BJ (cell line): ENCODE results near the gene KIAA0319L. TPM values are rescaled to one million over a fixed set of nuclear protein-coding genes. Genes with fewer than 3 reads are reported as not detected.

ENCODE experiments used
- CTCF ChIA-PET: fragments of 350-600 bp; formaldehyde crosslinking; extraction: SDS; loops from one replicate; lab custom pipeline; 2021; ENCODE audit warnings: antibody characterized with exemption, inconsistent platforms; lab: Yijun Ruan, JAX
- POLR2A ChIA-PET: fragments of 300-600 bp; sonication (Branson Sonifier 250); formaldehyde crosslinking; extraction: SDS; loops from one replicate; lab custom pipeline; 2021; ENCODE audit warnings: antibody characterized with exemption; lab: Charles Lee
- DNase-seq: peaks from one replicate; pipeline ENCODE4 v3.0.0-alpha.2; 2011; ENCODE audit warnings: low read depth
- H3K27me3 ChIP-seq: 2 replicates; pipeline ENCODE4 v1.6.0; 2011; ENCODE audit warnings: low read length; ENCODE audit not compliant: control insufficient read depth, insufficient read depth
- H3K36me3 ChIP-seq: 2 replicates; pipeline ENCODE4 v1.5.1; 2011; ENCODE audit warnings: low read length; ENCODE audit not compliant: control insufficient read depth, insufficient read depth
- H3K4me3 ChIP-seq: 2 replicates; pipeline ENCODE4 v1.5.1; 2011; ENCODE audit warnings: low read depth, mild to moderate bottlenecking, control low read depth, low read length
- polyA plus RNA-seq: library from polyadenylated mRNA; depleted of rRNA; stranded (reverse); fragments of >200 nt; gene quantifications from 2 replicates; pipeline ENCODE4 v1.2.3, GENCODE V29; 2011
- TF ChIP-seq, protein P1 (sequence below): IDR thresholded peaks from 2 replicates; pipeline ENCODE4 v1.5.1; 2011; ENCODE audit warnings: low read depth, mild to moderate bottlenecking, control low read depth, inconsistent platforms, low read length, moderate library complexity; ENCODE audit not compliant: insufficient read depth

KIAA0319L gene
- polyA plus RNA-seq, 1 experiment: 36.3 TPM

DNA sequence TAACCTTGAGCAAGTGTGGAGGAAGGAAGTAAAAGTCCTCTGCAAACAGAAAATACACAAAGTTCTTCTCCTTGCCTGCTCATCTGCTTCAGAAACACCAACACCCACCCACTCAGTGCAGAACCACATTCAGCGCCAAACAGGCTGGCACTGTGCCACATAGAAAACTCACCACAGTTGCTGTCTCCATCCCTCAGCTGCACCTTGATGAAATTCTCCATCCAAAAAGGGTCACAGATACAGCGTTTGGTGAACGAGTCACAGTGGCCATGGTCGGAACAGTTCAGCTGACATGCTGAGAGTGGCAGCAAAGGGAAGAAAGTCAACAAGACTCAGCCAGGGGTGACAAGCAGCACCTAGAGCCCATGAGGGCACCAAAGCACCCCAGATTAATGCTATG lies 114.5 kb downstream of the KIAA0319L start:
- CTCF ChIA-PET: interaction anchor here (1.2 to 1.4 kb wide), 2 partner anchors 9 to 122 kb away, joined by 3 to 5 read pairs; no protein-coding TSS in a partner anchor
- POLR2A ChIA-PET: no interaction called here
- no peak for DNase-seq
- TF ChIP-seq, protein P1, sequence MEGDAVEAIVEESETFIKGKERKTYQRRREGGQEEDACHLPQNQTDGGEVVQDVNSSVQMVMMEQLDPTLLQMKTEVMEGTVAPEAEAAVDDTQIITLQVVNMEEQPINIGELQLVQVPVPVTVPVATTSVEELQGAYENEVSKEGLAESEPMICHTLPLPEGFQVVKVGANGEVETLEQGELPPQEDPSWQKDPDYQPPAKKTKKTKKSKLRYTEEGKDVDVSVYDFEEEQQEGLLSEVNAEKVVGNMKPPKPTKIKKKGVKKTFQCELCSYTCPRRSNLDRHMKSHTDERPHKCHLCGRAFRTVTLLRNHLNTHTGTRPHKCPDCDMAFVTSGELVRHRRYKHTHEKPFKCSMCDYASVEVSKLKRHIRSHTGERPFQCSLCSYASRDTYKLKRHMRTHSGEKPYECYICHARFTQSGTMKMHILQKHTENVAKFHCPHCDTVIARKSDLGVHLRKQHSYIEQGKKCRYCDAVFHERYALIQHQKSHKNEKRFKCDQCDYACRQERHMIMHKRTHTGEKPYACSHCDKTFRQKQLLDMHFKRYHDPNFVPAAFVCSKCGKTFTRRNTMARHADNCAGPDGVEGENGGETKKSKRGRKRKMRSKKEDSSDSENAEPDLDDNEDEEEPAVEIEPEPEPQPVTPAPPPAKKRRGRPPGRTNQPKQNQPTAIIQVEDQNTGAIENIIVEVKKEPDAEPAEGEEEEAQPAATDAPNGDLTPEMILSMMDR: no peak
- no peaks in the 10 kb centered on the region for H3K27me3 ChIP-seq
- peaks cover 17% of the 10 kb centered on the region for H3K36me3 ChIP-seq
- no peak overlapping the region for H3K4me3 ChIP-seq

DNA sequence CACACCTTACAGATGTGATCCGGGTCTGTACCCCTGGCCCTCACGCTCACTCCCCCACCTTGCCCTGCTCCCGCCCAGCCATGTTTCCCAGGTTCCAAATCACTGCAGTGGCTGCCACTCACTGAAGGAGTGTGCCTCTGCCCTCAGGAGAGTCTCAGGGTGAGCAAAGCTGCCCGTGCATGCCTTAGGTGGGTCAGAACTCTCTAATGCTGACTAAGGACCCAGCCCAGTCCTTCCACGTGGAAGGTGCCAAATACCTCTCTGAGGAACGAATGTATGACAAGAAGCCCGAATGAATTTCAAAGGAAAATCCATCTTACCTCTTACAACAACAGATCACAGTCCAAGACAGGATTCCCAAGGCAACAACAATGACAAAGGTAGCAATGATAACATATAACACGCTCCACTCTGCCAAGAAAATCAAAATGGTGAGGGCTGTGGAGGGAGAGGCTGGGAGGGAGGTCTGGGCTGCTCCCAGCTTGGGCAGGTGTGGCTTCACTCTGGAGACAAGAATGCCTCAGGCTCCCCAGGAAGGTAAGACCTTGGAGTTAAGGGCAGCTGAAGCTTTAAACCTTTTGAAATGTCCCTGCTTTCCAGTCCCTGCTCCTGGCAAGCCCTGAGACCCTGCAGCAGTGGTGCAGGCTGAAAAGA lies 115.2 kb downstream of the KIAA0319L start:
- no peak for DNase-seq
- ChIA-PET CTCF (interaction anchor here (1.4 kb wide), 1 partner anchor 10 kb away, joined by 5 read pairs; no protein-coding TSS in a partner anchor), POLR2A (interaction anchor here (0.6 kb wide), 1 partner anchor 259 kb away, joined by 5 read pairs; no protein-coding TSS in a partner anchor)
- TF ChIP-seq, protein P1: no peak
- no peaks in the 10 kb centered on the region for H3K27me3 ChIP-seq
- H3K36me3 ChIP-seq: peaks cover 17% of the 10 kb centered on the region
- no peak overlapping the region for H3K4me3 ChIP-seq

DNA sequence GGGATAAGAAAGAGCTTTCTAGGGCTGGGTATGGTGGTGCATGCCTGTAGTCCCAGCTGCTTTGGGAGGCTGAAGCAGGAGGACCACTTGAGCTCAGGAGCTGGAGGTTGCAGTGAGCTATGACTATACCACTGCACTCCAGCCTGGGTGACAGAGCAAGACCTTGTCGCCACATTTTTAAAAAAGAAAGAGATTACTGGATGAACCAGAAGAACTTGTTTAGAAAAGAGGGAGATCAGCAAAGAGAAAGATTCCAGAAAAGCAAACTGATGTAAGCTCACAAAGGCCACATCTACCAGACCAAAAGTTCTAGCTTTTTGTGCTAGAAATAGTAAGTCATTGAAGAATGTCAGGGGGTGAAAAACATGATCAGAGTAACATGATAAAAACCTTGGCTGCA lies 117.6 kb downstream of the KIAA0319L start:
- DNase-seq: no peak
- TF ChIP-seq, protein P1: no peak
- ChIA-PET CTCF (interaction anchor here (1.9 to 6.0 kb wide), 2 partner anchors 12 to 125 kb away, joined by 7 to 31 read pairs; no protein-coding TSS in a partner anchor), POLR2A (no interaction called here)
- no peak overlapping the region for H3K4me3 ChIP-seq
- peaks cover 28% of the 10 kb centered on the region for H3K36me3 ChIP-seq
- H3K27me3 ChIP-seq: no peaks in the 10 kb centered on the region

DNA sequence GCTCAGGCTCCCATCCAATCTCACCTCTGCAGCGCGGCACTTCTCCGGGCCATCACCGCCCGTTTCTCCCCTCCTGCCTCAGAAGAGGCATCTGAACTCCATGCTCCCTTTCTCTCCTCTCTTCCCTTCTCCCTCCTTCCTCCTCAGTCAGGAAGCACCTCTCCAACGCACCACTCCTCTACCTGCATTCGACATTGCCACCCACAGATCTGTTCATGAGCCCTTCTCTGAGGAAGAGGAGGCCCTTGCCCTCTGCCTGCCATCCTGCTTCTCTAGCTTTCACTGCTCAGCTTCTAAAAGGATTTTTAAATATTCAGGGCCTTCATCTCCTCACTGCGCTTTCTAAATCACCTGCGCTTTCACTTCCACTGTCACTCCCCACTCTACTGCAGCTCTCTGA lies 120.0 kb downstream of the KIAA0319L start:
- no peak overlapping the region for H3K4me3 ChIP-seq
- H3K36me3 ChIP-seq: peaks cover 31% of the 10 kb centered on the region
- ChIA-PET POLR2A (no interaction called here), CTCF (interaction anchor here (6.0 kb wide), 1 partner anchor 14 kb away, joined by 31 read pairs; no protein-coding TSS in a partner anchor)
- no peaks in the 10 kb centered on the region for H3K27me3 ChIP-seq
- DNase-seq: no peak
- TF ChIP-seq, protein P1: no peak

DNA sequence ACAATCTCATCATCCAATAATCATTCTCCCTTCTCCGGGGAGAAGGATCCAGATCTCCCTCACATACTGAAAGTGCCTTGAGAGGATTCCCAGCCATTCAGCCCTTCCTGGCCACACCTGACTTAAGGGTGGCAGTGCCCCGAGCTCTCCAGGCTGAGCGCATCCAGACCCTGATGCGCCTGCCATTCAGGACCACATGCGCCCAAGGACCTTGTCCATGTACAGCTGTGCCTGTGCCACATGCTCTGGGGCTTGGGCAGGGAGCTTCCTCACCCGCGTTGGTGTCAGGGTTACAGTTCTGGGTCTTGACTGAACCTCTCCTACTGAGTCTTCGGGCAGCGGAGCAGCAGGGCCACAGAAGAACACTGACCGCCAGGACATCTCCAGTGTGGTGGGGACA lies 121.1 kb downstream of the KIAA0319L start:
- POLR2A ChIA-PET: no interaction called here
- Histone ChIP-seq H3K36me3 (peaks cover 31% of the 10 kb centered on the region), H3K27me3 (no peaks in the 10 kb centered on the region), H3K4me3 (no peak overlapping the region)
- CTCF ChIA-PET: interaction anchor here (6.0 kb wide), 1 partner anchor 15 kb away, joined by 31 read pairs; no protein-coding TSS in a partner anchor
- TF ChIP-seq, protein P1: no peak
- no peak for DNase-seq
